ENCODE results near the gene HIVEP3. TPM values are rescaled to one million over a fixed set of nuclear protein-coding genes. Genes with fewer than 3 reads are reported as not detected.

The HIVEP3 gene
- total RNA-seq, 2 donors from 2014 or later = 0.13 to 0.99 TPM

GRCh38 chr1:41700581-41700980 lies 218.1 kb downstream of the HIVEP3 start:
- Mint-ChIP-seq H3K4me1 (no peaks in the 10 kb centered on the region), H3K9me3 (no peaks in the 10 kb centered on the region), H3K27ac (no peak overlapping the region), H3K4me3 (no peak overlapping the region), H3K27me3 (ENCODE audit: insufficient read depth) (peaks cover 3% of the 10 kb centered on the region), H3K36me3 (ENCODE audit: low read depth) (no peaks in the 10 kb centered on the region)
- Histone ChIP-seq H3K4me3 (ENCODE audit: low read length) (no peak overlapping the region), H3K4me1 (ENCODE audit: control insufficient read depth, insufficient read depth, low read length) (no peaks in the 10 kb centered on the region), H3K36me3 (ENCODE audit: control insufficient read depth, insufficient read depth, low read length) (no peaks in the 10 kb centered on the region), H3K27me3 (ENCODE audit: control insufficient read depth, insufficient read depth, low read length, poor library complexity, severe bottlenecking) (no peaks in the 10 kb centered on the region), H3K9ac (ENCODE audit: extremely low read depth, low read length, poor library complexity, severe bottlenecking) (no peak overlapping the region), H3K9me3 (ENCODE audit: control insufficient read depth, low read length) (no peaks in the 10 kb centered on the region), H3K27ac (ENCODE audit: low read depth, low read length) (no peak overlapping the region)
- no peak for TF ChIP-seq CTCF (conservative IDR thresholded peaks at IDR 0.05)
- DNase-seq = no peak
- 94% methylated on average over 5 of the region's 5 CpGs; no CpG with 5 or more reads in 1 of the 2 experiments for WGBS, 2 experiments (ENCODE audit: insufficient coverage in 1 of 2, insufficient read length in 1 of 2)

- Mint-ChIP-seq H3K27me3 (ENCODE audit: insufficient read depth) (peaks cover 3% of the 10 kb centered on the region), H3K4me3 (no peak overlapping the region), H3K4me1 (no peaks in the 10 kb centered on the region), H3K9me3 (no peaks in the 10 kb centered on the region), H3K36me3 (ENCODE audit: low read depth) (no peaks in the 10 kb centered on the region), H3K27ac (no peak overlapping the region)
- DNase-seq = no peak
- no peak for TF ChIP-seq CTCF (conservative IDR thresholded peaks at IDR 0.05)
- no peaks in the 10 kb centered on the region for H3K9me3 ChIP-seq (ENCODE audit: control insufficient read depth, low read length)
- no peaks in the 10 kb centered on the region for H3K4me1 ChIP-seq (ENCODE audit: control insufficient read depth, insufficient read depth, low read length)
- 89 to 98% methylated on average over 6 of the region's 6 CpGs for WGBS, 2 experiments (ENCODE audit: insufficient coverage in 1 of 2, insufficient read length in 1 of 2)
- no peaks in the 10 kb centered on the region for H3K27me3 ChIP-seq (ENCODE audit: control insufficient read depth, insufficient read depth, low read length, poor library complexity, severe bottlenecking)
- H3K9ac ChIP-seq (ENCODE audit: extremely low read depth, low read length, poor library complexity, severe bottlenecking) = no peak overlapping the region
- no peak overlapping the region for H3K4me3 ChIP-seq (ENCODE audit: low read length)
- H3K27ac ChIP-seq (ENCODE audit: low read depth, low read length) = no peak overlapping the region
- no peaks in the 10 kb centered on the region for H3K36me3 ChIP-seq (ENCODE audit: control insufficient read depth, insufficient read depth, low read length)
Measured at GRCh38 chr1:41699861-41700248, 218.9 kb downstream of the HIVEP3 start.

- H3K27ac Mint-ChIP-seq = no peak overlapping the region
- H3K4me3 Mint-ChIP-seq = no peak overlapping the region
- Histone ChIP-seq H3K36me3 (ENCODE audit: control insufficient read depth, insufficient read depth, low read length) (no peaks in the 10 kb centered on the region), H3K27ac (ENCODE audit: low read depth, low read length) (no peak overlapping the region), H3K9me3 (ENCODE audit: control insufficient read depth, low read length) (no peaks in the 10 kb centered on the region), H3K4me1 (ENCODE audit: control insufficient read depth, insufficient read depth, low read length) (no peaks in the 10 kb centered on the region), H3K9ac (ENCODE audit: extremely low read depth, low read length, poor library complexity, severe bottlenecking) (no peak overlapping the region), H3K27me3 (ENCODE audit: control insufficient read depth, insufficient read depth, low read length, poor library complexity, severe bottlenecking) (no peaks in the 10 kb centered on the region), H3K4me3 (ENCODE audit: low read length) (no peak overlapping the region)
- no peaks in the 10 kb centered on the region for H3K36me3 Mint-ChIP-seq (ENCODE audit: low read depth)
- peaks cover 3% of the 10 kb centered on the region for H3K27me3 Mint-ChIP-seq (ENCODE audit: insufficient read depth)
- H3K4me1 Mint-ChIP-seq = no peaks in the 10 kb centered on the region
- 89 to 96% methylated on average over 9 to 19 of the region's 19 CpGs for WGBS, 2 experiments (ENCODE audit: insufficient coverage in 1 of 2, insufficient read length in 1 of 2)
- DNase-seq = no peak
- H3K9me3 Mint-ChIP-seq = no peaks in the 10 kb centered on the region
- no peak for TF ChIP-seq CTCF (conservative IDR thresholded peaks at IDR 0.05)
Measured at GRCh38 chr1:41698916-41699860, 219.5 kb downstream of the HIVEP3 start.
